DMS53 (cell line): ENCODE data around the gene TP53.

Experiments
- DNase-seq: peaks from one replicate; lab custom pipeline; 2025; lab: John Stamatoyannopoulos, UW

Gene TP53

GRCh38 chr17:7706631-7707354, 19.5 kb upstream of the TP53 start:
- no peak for DNase-seq

- peak; percentile 48 for DNase-seq
These were observed 18.3 kb upstream of the TP53 start for GRCh38 chr17:7705269-7706255.

- peak; percentile 79 for DNase-seq
These were observed 17.4 kb upstream of the TP53 start, which contains the start of gene EFNB3 for GRCh38 chr17:7704601-7705268. Gene EFNB3, plus strand, starts transcription at chr17:7705202. Its CDS starts 397 bp downstream, at chr17:7705599.

- peak; percentile 91 for DNase-seq
These were observed 16.5 kb upstream of the TP53 start for GRCh38 chr17:7703584-7704479.

GRCh38 chr17:7702776-7703175, 15.5 kb upstream of the TP53 start:
- DNase-seq: no peak

- no peak for DNase-seq
These were observed 14.4 kb upstream of the TP53 start for GRCh38 chr17:7701681-7702080.

DNA sequence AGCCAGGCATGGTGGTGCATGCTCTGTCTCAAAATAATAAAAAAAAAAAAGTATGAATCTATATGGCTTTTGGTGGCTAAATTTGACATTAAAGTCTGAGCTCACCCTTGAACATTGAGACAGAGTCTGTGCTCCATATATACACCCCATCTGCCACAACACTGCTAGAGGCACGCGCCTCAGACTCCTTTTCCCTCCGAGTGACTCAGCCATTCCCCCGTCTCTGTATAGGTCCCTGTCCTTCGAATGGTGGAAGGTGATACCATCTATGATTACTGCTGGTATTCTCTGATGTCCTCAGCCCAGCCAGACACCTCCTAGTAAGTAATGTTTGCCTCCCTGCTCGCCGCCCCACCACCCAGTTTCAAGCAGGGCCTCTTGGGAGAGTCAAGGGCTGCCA, 13.2 kb upstream of the TP53 start:
- no peak for DNase-seq

DNA sequence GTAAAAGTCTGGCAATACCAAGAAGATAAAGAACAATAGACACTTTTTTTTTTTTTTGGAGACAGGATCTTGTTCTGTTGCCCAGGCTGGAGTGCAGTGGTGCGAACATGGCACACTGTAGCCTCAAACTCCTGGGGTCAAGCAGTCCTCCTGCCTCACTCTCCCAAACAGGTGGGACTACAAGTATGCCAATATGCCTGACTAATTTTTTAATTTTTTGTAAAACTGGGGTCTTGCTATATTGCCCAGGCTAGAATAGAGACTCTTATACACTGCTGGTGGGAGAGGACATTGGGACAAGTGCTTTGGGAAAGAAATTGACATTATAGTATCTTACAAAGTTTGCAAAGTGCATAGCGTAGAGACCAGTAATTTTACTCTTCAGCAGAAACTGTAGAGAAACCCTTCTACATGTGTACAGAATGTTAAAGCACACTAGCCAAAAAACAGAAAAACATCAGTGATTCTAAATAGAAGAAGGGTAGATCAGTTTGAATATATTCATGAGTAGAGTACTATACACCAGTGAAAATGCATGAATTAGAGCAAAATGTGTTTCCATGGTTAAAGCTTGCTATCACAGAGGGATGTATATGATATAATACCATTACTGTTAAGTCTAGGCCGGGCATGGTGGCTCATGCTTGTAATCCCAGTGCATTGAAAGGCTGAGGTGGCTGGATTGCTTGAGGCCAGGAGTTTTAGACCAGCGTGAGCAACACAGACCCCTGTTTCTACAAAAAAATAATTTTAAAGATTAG, 10.7 kb upstream of the TP53 start:
- no peak for DNase-seq

GRCh38 chr17:7695586-7695985, 8.3 kb upstream of the TP53 start:
- DNase-seq: no peak

- no peak for DNase-seq
These were observed 1.6 kb upstream of the TP53 start for GRCh38 chr17:7688808-7689316.

GRCh38 chr17:7687908-7688807, 868 bp upstream of the TP53 start, which contains the start of gene WRAP53:
Gene WRAP53, plus strand, starts transcription at chr17:7688477. Its CDS starts 172 bp downstream, at chr17:7688649.
- DNase-seq: peak; percentile 99

- peak; percentile 98 for DNase-seq
These were observed 843 bp downstream of the TP53 start for GRCh38 chr17:7686222-7687071.

GRCh38 chr17:7685533-7686221, 1.6 kb downstream of the TP53 start:
- DNase-seq: peak; percentile 99

- DNase-seq: peak; percentile 43
These were observed 2.3 kb downstream of the TP53 start for GRCh38 chr17:7684851-7685532.

- DNase-seq: no peak
These were observed 9.8 kb downstream of the TP53 start for GRCh38 chr17:7677388-7678067.

DNA sequence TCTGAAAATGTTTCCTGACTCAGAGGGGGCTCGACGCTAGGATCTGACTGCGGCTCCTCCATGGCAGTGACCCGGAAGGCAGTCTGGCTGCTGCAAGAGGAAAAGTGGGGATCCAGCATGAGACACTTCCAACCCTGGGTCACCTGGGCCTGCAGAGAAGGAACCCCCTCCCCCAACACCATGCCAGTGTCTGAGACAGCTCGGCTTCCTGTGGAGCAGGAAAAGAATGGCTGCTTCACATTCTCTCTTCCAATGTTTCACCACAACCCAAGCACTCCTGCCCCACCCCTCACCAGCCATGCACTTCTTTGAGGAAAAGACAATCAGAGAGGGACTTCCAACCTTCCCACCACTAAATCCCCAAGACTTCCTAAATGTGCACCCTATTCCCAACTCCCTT, 10.8 kb downstream of the TP53 start:
- DNase-seq: no peak
